ENCODE measurements around the gene SBF1. TPM values are rescaled to one million over a fixed set of nuclear protein-coding genes. Genes with fewer than 3 reads are reported as not detected.
A peak's percentile ranks its signal among the peaks of the same experiment; 100 is the strongest.
"Not testable (repeated sequence)": the region's sequence is repeated elsewhere in the genome, so short reads cannot be mapped to it uniquely, and the experiment has no call there.

Gene SBF1, protein sequence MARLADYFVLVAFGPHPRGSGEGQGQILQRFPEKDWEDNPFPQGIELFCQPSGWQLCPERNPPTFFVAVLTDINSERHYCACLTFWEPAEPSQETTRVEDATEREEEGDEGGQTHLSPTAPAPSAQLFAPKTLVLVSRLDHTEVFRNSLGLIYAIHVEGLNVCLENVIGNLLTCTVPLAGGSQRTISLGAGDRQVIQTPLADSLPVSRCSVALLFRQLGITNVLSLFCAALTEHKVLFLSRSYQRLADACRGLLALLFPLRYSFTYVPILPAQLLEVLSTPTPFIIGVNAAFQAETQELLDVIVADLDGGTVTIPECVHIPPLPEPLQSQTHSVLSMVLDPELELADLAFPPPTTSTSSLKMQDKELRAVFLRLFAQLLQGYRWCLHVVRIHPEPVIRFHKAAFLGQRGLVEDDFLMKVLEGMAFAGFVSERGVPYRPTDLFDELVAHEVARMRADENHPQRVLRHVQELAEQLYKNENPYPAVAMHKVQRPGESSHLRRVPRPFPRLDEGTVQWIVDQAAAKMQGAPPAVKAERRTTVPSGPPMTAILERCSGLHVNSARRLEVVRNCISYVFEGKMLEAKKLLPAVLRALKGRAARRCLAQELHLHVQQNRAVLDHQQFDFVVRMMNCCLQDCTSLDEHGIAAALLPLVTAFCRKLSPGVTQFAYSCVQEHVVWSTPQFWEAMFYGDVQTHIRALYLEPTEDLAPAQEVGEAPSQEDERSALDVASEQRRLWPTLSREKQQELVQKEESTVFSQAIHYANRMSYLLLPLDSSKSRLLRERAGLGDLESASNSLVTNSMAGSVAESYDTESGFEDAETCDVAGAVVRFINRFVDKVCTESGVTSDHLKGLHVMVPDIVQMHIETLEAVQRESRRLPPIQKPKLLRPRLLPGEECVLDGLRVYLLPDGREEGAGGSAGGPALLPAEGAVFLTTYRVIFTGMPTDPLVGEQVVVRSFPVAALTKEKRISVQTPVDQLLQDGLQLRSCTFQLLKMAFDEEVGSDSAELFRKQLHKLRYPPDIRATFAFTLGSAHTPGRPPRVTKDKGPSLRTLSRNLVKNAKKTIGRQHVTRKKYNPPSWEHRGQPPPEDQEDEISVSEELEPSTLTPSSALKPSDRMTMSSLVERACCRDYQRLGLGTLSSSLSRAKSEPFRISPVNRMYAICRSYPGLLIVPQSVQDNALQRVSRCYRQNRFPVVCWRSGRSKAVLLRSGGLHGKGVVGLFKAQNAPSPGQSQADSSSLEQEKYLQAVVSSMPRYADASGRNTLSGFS (N-terminal part only)
- total RNA-seq: 10 to 100 TPM; 99.3 to 99.8 TPM

DNA sequence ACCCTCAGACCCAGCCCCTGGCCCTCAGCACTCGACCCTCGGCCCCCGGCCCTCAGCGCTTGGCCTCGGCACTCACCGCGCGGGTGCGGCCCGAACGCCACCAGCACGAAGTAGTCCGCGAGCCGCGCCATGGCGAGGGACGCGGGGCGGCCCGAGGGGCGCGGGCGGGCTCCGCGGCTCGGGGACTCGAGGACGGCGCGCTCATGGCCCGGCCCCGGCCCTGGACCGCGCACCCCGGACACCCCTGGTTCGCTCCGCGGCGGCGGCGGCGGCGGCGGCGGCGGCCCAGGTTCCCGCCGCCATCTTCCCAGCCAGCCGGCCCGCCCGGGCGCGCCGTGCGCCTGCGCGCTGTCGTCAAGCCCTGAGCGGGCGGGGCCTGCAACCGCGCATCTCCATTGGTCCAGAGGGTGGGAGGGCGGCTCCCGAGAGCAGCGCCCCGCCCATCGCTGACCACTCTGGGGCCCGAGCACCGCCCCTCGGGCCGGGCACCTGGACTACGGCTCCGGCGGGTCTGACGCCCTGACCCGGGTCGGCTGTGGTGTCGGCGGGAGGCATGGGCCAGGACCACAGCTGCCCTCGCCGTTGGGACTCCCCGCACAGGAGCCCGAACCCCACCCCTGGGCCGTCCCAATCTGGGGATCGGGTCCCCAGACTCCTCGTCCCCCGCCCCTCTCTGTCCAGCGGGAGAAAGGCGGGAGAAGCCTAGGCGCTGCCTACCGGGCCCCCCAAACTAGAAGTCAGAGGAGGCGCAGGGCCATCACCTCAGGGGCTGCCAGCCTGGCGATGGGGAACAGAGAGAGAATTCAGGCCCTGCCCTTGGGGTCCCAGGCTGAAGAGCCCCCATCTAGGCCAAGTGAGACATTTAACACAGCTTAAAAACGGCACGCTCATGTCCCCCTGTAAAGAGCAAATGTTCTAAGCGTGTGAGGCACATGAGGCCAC, at the start of gene SBF1:
Gene SBF1 (minus strand): TSS at position 326 of the 942 bp plus-strand sequence. CDS start 195 bp downstream, at position 131.
- Mint-ChIP-seq H3K27ac (peak within 1 kb of the TSS; percentile 81 to 96), H3K36me3 (no peaks in the 10 kb centered on the region)

DNA sequence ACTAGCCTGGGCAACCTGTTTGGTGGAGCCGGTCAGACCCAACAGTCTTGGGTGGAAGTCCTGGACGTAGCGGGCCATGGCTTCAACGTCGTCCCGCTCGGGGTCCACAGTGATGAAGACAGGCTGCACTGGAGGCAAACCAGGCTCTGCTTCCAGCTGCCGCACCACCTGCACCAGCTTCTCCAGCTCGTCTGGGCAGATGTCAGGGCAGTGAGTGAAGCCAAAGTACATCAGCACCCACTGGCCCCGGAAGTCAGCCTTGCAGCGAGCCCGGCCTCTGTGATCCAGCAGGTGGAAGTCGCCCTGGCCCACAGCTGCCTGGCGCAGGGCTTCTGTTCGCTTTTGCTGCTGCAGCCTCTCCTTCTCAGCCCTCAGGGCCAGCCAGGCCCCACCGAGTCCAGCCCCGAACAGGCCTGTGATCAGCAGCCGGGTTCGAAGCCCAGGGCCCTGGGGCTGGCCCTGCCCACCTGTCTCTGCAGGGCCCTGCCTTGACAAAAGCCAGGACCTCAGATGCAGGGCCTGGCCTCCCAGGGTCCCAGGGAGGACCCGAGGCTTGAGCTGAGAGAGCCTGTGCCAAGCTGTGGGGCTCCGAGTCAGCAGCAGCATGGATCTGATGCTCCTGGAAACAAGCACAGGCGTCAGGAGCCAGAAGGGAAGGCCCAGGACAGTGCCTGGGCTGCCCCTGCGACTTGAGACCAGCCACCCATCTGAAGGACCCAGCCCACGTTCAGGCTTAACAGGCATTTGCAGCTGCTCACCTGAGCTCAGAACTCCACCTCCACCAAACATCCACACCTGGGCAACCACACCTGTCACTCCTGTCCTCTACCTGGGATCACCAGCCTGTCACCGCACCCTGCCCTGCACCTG, 49.2 kb upstream of the SBF1 start:
- DNase-seq (ENCODE audit: low spot score in 2 of 2): no peak
- Mint-ChIP-seq H3K27ac (peak overlapping the region; percentile 92 to 99), H3K36me3 (peaks cover 7 to 38% of the 10 kb centered on the region in 2 donors), H3K9me3 (no peaks in the 10 kb centered on the region)
- no peak for ATAC-seq

More for the DNA sequence above, at the start of gene SBF1:
- DNase-seq (ENCODE audit: low spot score in 2 of 2) (peak; percentile 93 to 95), ATAC-seq (peak; percentile 84 to 85)
- no peaks in the 10 kb centered on the region for H3K9me3 Mint-ChIP-seq

DNA sequence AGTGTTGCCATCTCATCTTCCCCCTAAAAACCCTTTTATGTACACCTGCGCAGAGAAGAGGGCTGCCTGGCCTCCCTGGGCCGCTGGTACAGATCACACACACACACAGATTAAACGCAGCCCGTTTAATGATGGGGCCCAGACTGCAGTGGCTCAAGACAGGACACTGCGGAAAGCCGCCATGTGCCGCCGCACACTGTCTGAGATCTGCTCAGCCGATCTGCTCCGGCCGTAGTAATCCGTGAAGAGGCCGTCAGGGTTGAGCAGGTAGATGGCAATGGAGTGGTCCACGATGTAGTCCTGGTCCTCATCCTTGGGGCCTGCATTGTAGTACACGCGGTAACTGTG, 48.6 kb upstream of the SBF1 start:
- Mint-ChIP-seq H3K9me3 (no peaks in the 10 kb centered on the region), H3K36me3 (peaks cover 7 to 34% of the 10 kb centered on the region in 2 donors)

DNA sequence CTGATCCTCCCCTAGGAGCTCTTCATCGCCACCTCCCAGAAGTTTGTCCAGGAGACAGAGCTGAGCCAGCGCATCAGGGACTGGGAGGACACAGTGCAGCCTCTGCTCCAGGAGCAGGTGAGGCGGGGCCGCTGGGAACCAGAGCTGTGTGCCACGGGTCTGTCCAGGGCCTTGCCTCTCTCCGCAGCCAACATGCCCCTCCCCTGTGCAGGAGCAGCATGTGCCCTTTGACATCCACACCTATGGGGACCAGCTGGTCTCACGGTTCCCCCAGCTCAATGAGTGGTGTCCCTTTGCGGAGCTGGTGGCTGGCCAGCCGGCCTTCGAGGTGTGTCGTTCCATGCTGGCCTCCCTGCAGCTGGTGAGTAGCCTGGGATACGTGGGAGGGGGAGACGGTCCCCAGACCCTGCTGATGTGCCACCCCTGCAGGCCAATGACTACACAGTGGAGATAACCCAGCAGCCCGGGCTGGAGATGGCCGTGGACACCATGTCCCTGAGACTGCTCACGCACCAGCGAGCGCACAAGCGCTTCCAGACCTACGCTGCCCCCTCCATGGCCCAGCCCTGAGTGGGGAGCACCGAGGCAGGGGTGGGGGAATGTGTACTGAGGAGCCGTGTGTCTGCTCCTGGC, 48.1 kb upstream of the SBF1 start:
- Mint-ChIP-seq H3K9me3 (no peaks in the 10 kb centered on the region), H3K27ac (peak overlapping the region; percentile 82 to 92), H3K36me3 (peaks cover 7 to 29% of the 10 kb centered on the region in 2 donors)
- ATAC-seq: no peak
- no peak for DNase-seq (ENCODE audit: low spot score in 2 of 2)

More for the DNA sequence above, 48.6 kb upstream of the SBF1 start:
- DNase-seq (ENCODE audit: low spot score in 2 of 2) (no peak), ATAC-seq (no peak)
- peak overlapping the region; percentile 82 to 92 for H3K27ac Mint-ChIP-seq

DNA sequence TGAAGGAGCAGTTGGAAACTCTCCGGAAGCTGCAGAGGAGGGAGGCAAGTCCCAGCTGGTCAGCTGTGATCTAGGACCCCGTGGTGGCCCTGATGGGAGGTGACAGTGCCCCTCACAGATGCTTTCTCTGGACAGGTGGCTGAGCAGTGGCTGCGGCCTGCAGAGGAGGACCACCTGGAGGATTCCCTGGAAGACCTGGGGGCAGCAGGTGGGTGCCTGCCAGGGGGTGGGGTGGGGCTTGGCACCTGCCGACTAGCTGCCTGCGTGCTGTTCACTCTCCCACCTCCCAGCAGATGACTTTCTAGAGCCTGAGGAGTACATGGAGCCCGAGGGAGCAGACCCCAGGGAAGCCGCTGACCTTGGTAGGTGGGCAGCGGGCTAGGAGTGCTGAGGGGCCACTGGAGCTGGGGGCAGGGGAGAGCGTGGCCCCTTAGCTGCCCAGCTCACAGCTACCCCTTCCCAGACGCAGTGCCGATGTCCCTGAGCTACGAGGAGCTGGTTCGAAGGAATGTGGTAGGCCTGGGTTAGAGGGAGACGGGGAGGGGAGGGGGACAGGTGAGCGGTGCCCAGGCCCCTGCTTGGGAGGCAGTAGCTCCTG, 47.5 kb upstream of the SBF1 start:
- Mint-ChIP-seq H3K9me3 (no peaks in the 10 kb centered on the region), H3K36me3 (peaks cover 7 to 22% of the 10 kb centered on the region in 2 donors), H3K27ac (no peak overlapping the region)
- DNase-seq (ENCODE audit: low spot score in 2 of 2) (no peak), ATAC-seq (no peak)

DNA sequence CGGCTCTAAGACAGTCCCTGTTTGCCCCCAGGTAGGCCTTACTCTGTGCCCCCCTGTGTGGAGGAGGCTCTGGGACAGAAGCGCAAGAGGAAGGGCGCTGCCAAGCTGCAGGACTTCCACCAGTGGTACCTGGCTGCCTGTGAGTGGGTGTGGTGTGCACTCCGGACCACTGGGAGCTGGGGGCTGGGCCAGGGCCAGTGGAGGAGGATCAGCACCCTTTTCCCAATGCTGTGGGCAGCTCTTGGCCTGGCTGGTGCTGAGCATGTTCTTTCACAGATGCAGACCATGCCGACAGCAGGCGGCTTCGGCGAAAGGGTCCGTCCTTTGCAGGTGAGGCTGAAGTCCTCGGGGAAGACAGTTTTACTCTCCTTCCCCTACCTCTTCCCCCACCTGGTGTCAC, 46.9 kb upstream of the SBF1 start:
- ATAC-seq (no peak), DNase-seq (ENCODE audit: low spot score in 2 of 2) (no peak)
- H3K27ac Mint-ChIP-seq: no peak overlapping the region
- peaks cover 7 to 16% of the 10 kb centered on the region in 2 donors for H3K36me3 Mint-ChIP-seq
- no peaks in the 10 kb centered on the region for H3K9me3 Mint-ChIP-seq

DNA sequence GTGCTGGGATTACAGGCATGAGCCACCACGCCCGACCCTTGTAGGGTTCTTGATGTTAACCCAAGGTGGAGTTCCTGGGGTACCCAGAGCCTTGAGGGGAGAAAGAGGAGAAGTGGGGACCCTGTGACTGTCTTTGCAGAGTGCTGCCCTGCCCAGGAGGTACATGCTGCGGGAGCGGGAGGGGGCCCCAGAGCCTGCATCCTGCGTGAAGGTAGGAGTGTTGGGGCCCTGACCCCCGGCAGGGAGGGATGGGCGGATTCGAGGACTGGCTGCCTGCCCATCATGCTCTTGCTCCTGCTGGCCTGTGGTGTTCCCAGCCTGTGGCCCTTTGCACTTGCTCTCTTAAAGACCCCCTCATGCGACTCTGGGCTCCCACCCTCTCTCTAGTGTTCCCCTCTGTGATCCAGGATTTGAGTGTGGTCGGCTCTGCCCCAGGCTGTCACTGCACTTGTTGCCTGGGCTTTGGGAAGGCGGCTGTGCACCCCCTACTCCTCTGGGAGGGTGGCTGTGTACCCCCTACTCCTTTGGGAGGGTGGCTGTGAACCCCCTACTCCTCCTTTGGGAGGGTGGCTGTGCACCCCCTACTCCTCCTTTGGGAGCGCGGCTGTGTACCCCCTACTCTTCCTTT, 46.1 kb upstream of the SBF1 start:
- Mint-ChIP-seq H3K36me3 (peaks cover 7 to 19% of the 10 kb centered on the region in 2 donors), H3K9me3 (no peaks in the 10 kb centered on the region), H3K27ac (no peak overlapping the region)
- DNase-seq (ENCODE audit: low spot score in 2 of 2) (no peak), ATAC-seq (no peak)

DNA sequence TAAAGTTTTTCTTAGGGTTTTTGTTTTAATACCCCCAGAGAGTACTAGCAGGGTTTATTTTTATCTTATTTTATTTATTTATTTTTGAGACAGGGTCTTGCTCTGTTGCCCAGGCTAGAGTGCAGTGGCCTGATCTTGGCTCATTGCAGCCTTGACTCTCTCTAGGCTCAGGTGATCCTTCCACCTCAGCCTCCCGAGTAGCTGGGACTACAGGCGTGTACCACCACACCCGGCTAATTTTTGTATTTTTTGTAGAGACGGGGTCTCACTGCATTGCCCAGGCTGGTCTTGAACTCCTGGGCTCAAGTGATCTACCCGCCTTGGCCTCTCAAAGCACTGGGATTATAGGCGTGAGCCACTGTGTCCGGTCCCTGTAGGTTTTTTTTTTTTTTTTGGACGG, 45.3 kb upstream of the SBF1 start:
- not testable (repeated sequence) for DNase-seq (ENCODE audit: low spot score in 2 of 2); H3K27ac Mint-ChIP-seq; ATAC-seq; H3K9me3 Mint-ChIP-seq
- H3K36me3 Mint-ChIP-seq: peaks cover 7 to 22% of the 10 kb centered on the region in 2 donors

DNA sequence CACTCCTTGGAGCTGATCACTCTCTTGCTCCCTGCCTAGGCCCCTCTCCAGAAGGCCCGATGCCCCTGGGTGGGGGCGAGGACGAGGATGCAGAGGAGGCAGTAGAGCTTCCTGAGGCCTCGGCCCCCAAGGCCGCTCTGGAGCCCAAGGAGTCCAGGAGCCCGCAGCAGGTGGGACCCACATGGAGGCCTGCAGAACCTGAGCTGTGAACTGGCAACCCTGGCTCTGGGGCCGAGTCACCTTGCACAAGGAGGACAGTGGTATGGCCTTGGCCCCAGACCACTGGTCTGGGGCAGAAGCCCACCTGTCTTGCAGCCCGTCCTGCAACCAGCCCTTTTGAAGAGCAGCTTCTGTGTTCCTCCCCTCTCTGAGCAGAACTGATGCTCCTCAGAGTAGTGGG, 44.3 kb upstream of the SBF1 start:
- Mint-ChIP-seq H3K27ac (no peak overlapping the region), H3K9me3 (no peaks in the 10 kb centered on the region), H3K36me3 (peaks cover 0 to 20% of the 10 kb centered on the region in 2 donors)
- ATAC-seq (no peak), DNase-seq (ENCODE audit: low spot score in 2 of 2) (no peak)

DNA sequence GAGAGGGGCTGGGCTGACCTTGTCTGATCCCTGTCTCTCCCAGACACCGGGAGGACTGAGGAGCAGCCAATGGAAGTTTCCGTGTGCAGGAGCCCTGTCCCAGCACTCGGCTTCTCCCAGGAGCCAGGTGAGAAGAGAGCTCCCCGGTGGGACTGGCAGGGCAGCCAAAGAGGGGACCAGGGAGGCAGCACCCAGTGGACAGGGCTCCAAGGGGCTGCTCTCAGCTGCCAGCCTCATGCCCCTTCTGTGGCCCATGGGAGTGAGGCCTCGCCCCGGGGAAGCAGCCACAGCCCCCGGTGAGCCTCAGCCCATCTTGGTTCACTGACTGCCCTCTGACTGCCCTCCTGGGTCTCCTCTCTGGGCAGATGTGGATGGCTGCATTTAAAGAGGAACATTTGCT, 43.8 kb upstream of the SBF1 start:
- peaks cover 0 to 20% of the 10 kb centered on the region in 2 donors for H3K36me3 Mint-ChIP-seq
- no peak for ATAC-seq
- DNase-seq (ENCODE audit: low spot score in 2 of 2): no peak
- H3K27ac Mint-ChIP-seq: no peak overlapping the region
- H3K9me3 Mint-ChIP-seq: no peaks in the 10 kb centered on the region

DNA sequence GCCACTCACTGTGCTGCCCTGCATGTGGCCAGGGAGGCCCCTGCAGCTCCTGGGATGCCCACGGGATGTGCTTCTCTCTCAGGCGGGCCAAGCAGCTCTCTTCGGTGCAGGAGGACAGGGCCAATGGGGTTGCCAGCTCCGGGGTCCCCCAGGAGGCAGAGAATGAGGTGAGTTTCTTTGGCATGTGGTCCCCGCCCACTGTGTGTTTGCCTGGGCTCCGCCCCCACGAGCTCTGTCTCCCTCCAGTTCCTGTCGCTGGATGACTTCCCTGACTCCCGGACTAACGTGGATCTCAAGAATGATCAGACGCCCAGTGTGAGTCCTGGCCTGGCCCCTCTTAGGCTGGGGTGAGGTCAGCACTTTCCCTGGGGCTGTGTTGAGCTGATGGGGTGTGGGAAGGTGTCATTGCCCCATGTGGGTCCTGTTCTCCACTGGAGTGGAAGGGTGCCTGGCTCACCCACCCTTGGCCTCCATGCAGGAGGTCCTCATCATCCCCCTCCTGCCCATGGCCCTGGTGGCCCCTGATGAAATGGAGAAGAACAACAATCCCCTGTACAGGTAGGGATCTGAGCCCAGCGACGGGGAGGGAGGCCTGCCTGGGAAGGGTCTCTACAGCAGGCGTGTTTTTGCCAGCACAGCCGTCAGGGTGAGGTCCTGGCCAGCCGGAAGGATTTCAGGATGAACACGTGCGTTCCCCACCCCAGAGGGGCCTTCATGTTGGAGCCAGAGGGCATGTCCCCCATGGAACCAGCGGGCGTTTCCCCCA, 42.8 kb upstream of the SBF1 start:
- peaks cover under 1 to 20% of the 10 kb centered on the region in 2 donors for H3K36me3 Mint-ChIP-seq
- DNase-seq (ENCODE audit: low spot score in 2 of 2): no peak
- no peak overlapping the region for H3K27ac Mint-ChIP-seq
- no peak for ATAC-seq
- H3K9me3 Mint-ChIP-seq: no peaks in the 10 kb centered on the region

DNA sequence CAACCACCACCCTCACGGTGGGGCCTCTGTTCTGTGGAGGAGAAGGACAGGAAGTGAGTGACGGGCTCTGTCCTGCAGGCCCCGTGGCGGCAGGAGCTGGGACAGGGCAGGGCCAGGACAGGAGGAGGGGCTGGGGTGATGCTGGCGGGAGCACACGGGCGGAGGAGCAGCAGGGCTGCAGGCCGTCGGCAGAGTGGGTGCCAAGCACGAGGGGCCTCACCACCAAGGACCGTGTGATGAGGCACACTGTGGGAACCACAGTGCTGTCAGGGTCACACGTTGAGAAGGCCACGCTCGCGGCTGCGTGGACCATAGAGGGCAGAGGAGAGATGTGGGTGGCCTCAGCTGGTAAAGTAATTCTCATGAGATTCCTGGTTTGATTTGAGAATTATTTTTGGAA, 42.1 kb upstream of the SBF1 start:
- peaks cover 7 to 20% of the 10 kb centered on the region in 2 donors for H3K36me3 Mint-ChIP-seq
- H3K9me3 Mint-ChIP-seq: no peaks in the 10 kb centered on the region
- DNase-seq (ENCODE audit: low spot score in 2 of 2): no peak
- no peak overlapping the region for H3K27ac Mint-ChIP-seq
- no peak for ATAC-seq

DNA sequence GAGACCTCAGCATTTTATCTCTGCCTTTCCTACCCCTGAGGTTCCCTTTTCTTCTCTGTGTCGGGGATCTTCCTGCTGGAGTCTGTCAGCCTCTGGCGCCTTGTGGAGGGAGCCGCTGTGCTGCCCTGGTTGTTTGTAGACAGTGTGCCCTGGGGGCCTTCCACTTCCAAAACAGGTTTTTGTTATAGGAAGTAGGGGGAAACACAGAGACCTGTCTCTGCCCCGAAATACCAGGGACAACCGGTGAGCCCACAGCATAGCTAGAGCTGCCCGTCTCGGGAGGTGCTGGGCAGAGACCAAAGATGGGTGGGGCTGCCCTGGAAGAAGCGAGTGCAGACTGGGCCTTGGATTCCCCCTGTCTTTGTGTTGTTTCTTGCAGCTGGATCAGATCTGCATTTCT, 41.2 kb upstream of the SBF1 start:
- Mint-ChIP-seq H3K36me3 (peaks cover 7 to 20% of the 10 kb centered on the region in 2 donors), H3K27ac (no peak overlapping the region)
- ATAC-seq: no peak

More for the DNA sequence above, 41.2 kb upstream of the SBF1 start:
- no peaks in the 10 kb centered on the region for H3K9me3 Mint-ChIP-seq
- no peak for DNase-seq (ENCODE audit: low spot score in 2 of 2)
